Measurements from ENCODE around the gene HHAT. TPM values are rescaled to one million over a fixed set of nuclear protein-coding genes. Genes with fewer than 3 reads are reported as not detected.

HHAT gene
- polyA plus RNA-seq, 3 donors: 1.1 to 1.6 (median 1.5) TPM

GRCh38 chr1:210505601-210506496, 177.1 kb downstream of the HHAT start:
- Histone ChIP-seq H2AFZ (ENCODE audit: insufficient read depth, low read depth, low read length, poor library complexity, severe bottlenecking) (no peak overlapping the region), H3K4me2 (replicated peaks; ENCODE audit: extremely low read depth, low read length, poor library complexity, severe bottlenecking) (no peak overlapping the region), H3K79me2 (ENCODE audit: insufficient read depth, low read length) (no peaks in the 10 kb centered on the region), H4K20me1 (ENCODE audit: insufficient read depth, low read length) (no peaks in the 10 kb centered on the region), H3K4me1 (ENCODE audit: control insufficient read depth in 1 of 2, insufficient read depth in 2 of 2, low read length in 2 of 2) (no peaks in the 10 kb centered on the region), H3K9me3 (replicated peaks in 1 of 2; ENCODE audit: control insufficient read depth in 1 of 2, insufficient read depth in 1 of 2, low read length in 2 of 2) (no peaks in the 10 kb centered on the region), H3K9ac (ENCODE audit: insufficient read depth, low read length, poor library complexity, severe bottlenecking) (no peak overlapping the region), H3K4me3 (replicated peaks in 1 of 3; ENCODE audit: low read depth in 2 of 3, low read length in 3 of 3) (no peak overlapping the region), H3K27me3 (ENCODE audit: control insufficient read depth in 2 of 2, insufficient read depth in 2 of 2, low read length in 2 of 2) (no peaks in the 10 kb centered on the region), H3K36me3 (replicated peaks in 1 of 2; ENCODE audit: control insufficient read depth in 1 of 2, insufficient read depth in 2 of 2, low read length in 2 of 2) (no peaks in the 10 kb centered on the region), H3K27ac (ENCODE audit: low read depth in 1 of 2, low read length in 2 of 2) (no peak overlapping the region)
- no peak for TF ChIP-seq CTCF (IDR thresholded peaks at IDR 0.05)
- Mint-ChIP-seq H3K4me1 (no peaks in the 10 kb centered on the region), H3K4me3 (no peak overlapping the region), H3K27ac (no peak overlapping the region), H3K36me3 (no peaks in the 10 kb centered on the region), H3K27me3 (ENCODE audit: low read depth in 3 of 3) (peaks cover 0 to 2% (median 1%) of the 10 kb centered on the region in 3 donors), H3K9me3 (peaks cover 0 to 4% (median 0%) of the 10 kb centered on the region in 7 donors)
- no peak for DNase-seq
- WGBS (ENCODE audit: insufficient coverage): 83% methylated on average over 4 of the region's 7 CpGs
- intact Hi-C loops (cut with micrococcal nuclease): no loop called here

GRCh38 chr1:210506689-210507088, 178.0 kb downstream of the HHAT start:
- no CpG with 5 or more reads among the region's 2 CpGs for WGBS (ENCODE audit: insufficient coverage)
- intact Hi-C loops (cut with micrococcal nuclease): no loop called here
- no peak overlapping the region for H3K27ac ChIP-seq (ENCODE audit: low read depth in 1 of 2, low read length in 2 of 2)

More at GRCh38 chr1:210506689-210507088, 178.0 kb downstream of the HHAT start:
- Histone ChIP-seq H3K27me3 (ENCODE audit: control insufficient read depth in 2 of 2, insufficient read depth in 2 of 2, low read length in 2 of 2) (no peaks in the 10 kb centered on the region), H3K79me2 (ENCODE audit: insufficient read depth, low read length) (no peaks in the 10 kb centered on the region), H3K4me1 (ENCODE audit: control insufficient read depth in 1 of 2, insufficient read depth in 2 of 2, low read length in 2 of 2) (no peaks in the 10 kb centered on the region), H3K4me2 (replicated peaks; ENCODE audit: extremely low read depth, low read length, poor library complexity, severe bottlenecking) (no peak overlapping the region), H3K9ac (ENCODE audit: insufficient read depth, low read length, poor library complexity, severe bottlenecking) (no peak overlapping the region), H4K20me1 (ENCODE audit: insufficient read depth, low read length) (no peaks in the 10 kb centered on the region), H2AFZ (ENCODE audit: insufficient read depth, low read depth, low read length, poor library complexity, severe bottlenecking) (no peak overlapping the region), H3K9me3 (replicated peaks in 1 of 2; ENCODE audit: control insufficient read depth in 1 of 2, insufficient read depth in 1 of 2, low read length in 2 of 2) (no peaks in the 10 kb centered on the region), H3K4me3 (replicated peaks in 1 of 3; ENCODE audit: low read depth in 2 of 3, low read length in 3 of 3) (no peak overlapping the region), H3K36me3 (replicated peaks in 1 of 2; ENCODE audit: control insufficient read depth in 1 of 2, insufficient read depth in 2 of 2, low read length in 2 of 2) (no peaks in the 10 kb centered on the region)
- Mint-ChIP-seq H3K27me3 (ENCODE audit: low read depth in 3 of 3) (peaks cover 0 to 4% (median 2%) of the 10 kb centered on the region in 3 donors), H3K36me3 (no peaks in the 10 kb centered on the region), H3K9me3 (peaks cover 0 to 6% (median 0%) of the 10 kb centered on the region in 7 donors), H3K4me1 (no peaks in the 10 kb centered on the region), H3K4me3 (no peak overlapping the region), H3K27ac (no peak overlapping the region)
- no peak for DNase-seq
- no peak for TF ChIP-seq CTCF (IDR thresholded peaks at IDR 0.05)
